Measurements from ENCODE around the gene BSND.

- TF ChIP-seq CTCF (conservative IDR thresholded peaks at IDR 0.05; ENCODE audit: low read depth, low read length) (no peak), EZH2 (IDR thresholded peaks at IDR 0.05; ENCODE audit: low read length, unreplicated experiment) (no peak), EZH2phosphoT487 (IDR thresholded peaks at IDR 0.05; ENCODE audit: borderline replicate concordance, low read length) (no peak)
These were observed 9.3 kb upstream of the BSND start for GRCh38 chr1:54989473-54989872.

Data from PC-3 (cell line).